IPS-NIHi7 (cell line): ENCODE data around the gene RNF43.

ENCODE experiments used
- DNase-seq: peaks from one replicate; pipeline ENCODE4 v3.0.0; 2012; ENCODE audit warnings: mixed read lengths; ENCODE audit errors: extremely low spot score

The RNF43 gene

GRCh38 chr17:58381124-58382035 is 36.0 kb downstream of the RNF43 start:
- no peak for DNase-seq

GRCh38 chr17:58380207-58381123 is 36.9 kb downstream of the RNF43 start:
- no peak for DNase-seq

- no peak for DNase-seq
Observed at GRCh38 chr17:58379511-58379824, 37.9 kb downstream of the RNF43 start.

- DNase-seq, result no peak
Observed at GRCh38 chr17:58378733-58379510, 38.4 kb downstream of the RNF43 start.

- DNase-seq, result no peak
Observed at GRCh38 chr17:58377661-58378060, 39.7 kb downstream of the RNF43 start.

- no peak for DNase-seq
Observed at GRCh38 chr17:58377093-58377601, 40.2 kb downstream of the RNF43 start.

- no peak for DNase-seq
Observed at GRCh38 chr17:58376472-58377000, 40.8 kb downstream of the RNF43 start.

GRCh38 chr17:58375811-58376210 is 41.5 kb downstream of the RNF43 start:
- DNase-seq, result peak; percentile 45

GRCh38 chr17:58375256-58375655 is 42.1 kb downstream of the RNF43 start:
- DNase-seq, result no peak

- no peak for DNase-seq
Observed at GRCh38 chr17:58373923-58374322, 43.4 kb downstream of the RNF43 start.

- DNase-seq, result no peak
Observed at GRCh38 chr17:58373003-58373402, 44.3 kb downstream of the RNF43 start.

- no peak for DNase-seq
Observed at GRCh38 chr17:58371300-58371950, 45.9 kb downstream of the RNF43 start.

- no peak for DNase-seq
Observed at GRCh38 chr17:58370716-58371115, 46.6 kb downstream of the RNF43 start.

- no peak for DNase-seq
Observed at GRCh38 chr17:58370309-58370708, 47.0 kb downstream of the RNF43 start.

- DNase-seq, result no peak
Observed at GRCh38 chr17:58369214-58370031, 47.9 kb downstream of the RNF43 start.

- DNase-seq, result no peak
Observed at GRCh38 chr17:58368860-58369213, 48.5 kb downstream of the RNF43 start.
